GM12878 (cell line): ENCODE data around the gene SLC52A3. TPM values are rescaled to one million over a fixed set of nuclear protein-coding genes. Genes with fewer than 3 reads are reported as not detected.
"Not testable (repeated sequence)": the region's sequence is repeated elsewhere in the genome, so short reads cannot be mapped to it uniquely, and the experiment has no call there.

Experiments used
- ATAC-seq: fragments of 200-7000 bp; cut with Tn5 transposase; 3 replicates; pipeline ENCODE4 v1.9.1; 2020; ENCODE audit warnings: mild to moderate bottlenecking, moderate library complexity
- BruUV-seq: library from RNA; stranded (reverse); fragments of 400-500 nt; replicated peaks from 2 replicates; lab custom pipeline; 2021; lab: Mats Ljungman, UMichigan
- CTCF ChIA-PET: fragments of 300-600 bp; sonication (Branson Sonifier 250); formaldehyde crosslinking; extraction: SDS; loops from one replicate; lab custom pipeline; 2021; ENCODE audit warnings: inconsistent platforms; lab: Yijun Ruan, JAX
- POLR2A ChIA-PET: fragments of 350-600 bp; formaldehyde crosslinking; extraction: SDS; loops from one replicate; lab custom pipeline; 2021; ENCODE audit warnings: inconsistent platforms; lab: Charles Lee
- RAD21 ChIA-PET: fragments of 300-600 bp; sonication (Branson Sonifier 250); formaldehyde crosslinking; loops from one replicate; lab custom pipeline; 2023; ENCODE audit warnings: antibody characterized with exemption; ENCODE audit not compliant: unreplicated experiment; lab: Charles Lee
- SMC1A ChIA-PET: fragments of 300-600 bp; sonication (Branson Sonifier 250); formaldehyde crosslinking; loops from one replicate; lab custom pipeline; 2023; ENCODE audit not compliant: unreplicated experiment, uncharacterized antibody; lab: Charles Lee
- DNase-seq: peaks from one replicate; pipeline ENCODE4 v3.0.0-alpha.2; 2011; ENCODE audit warnings: low read depth, low spot score
- FAIRE-seq: peaks from 3 replicates; lab custom pipeline; 2011; peaks lifted over from hg19 to GRCh38; lab: Jason Lieb, UNC
- H2AFZ ChIP-seq: 2 replicates; pipeline ENCODE4 v1.6.0; 2011; ENCODE audit warnings: low read depth, low read length, control low read depth; ENCODE audit not compliant: control insufficient read depth
- H3K27ac ChIP-seq: 2 replicates; pipeline ENCODE4 v1.5.1; 2011; ENCODE audit warnings: control low read depth; ENCODE audit not compliant: control insufficient read depth, insufficient read depth
- H3K27me3 ChIP-seq, 2 experiments: replicated peaks in 1 of 2; 2 replicates each; pipeline versions ENCODE4 v1.6.0 to v1.6.1; 2011; ENCODE audit warnings: low read length in 1 of 2; ENCODE audit not compliant: control insufficient read depth in 2 of 2, insufficient read depth in 2 of 2
- H3K36me3 ChIP-seq, 2 experiments: 2 replicates each; pipeline ENCODE4 v1.5.1; 2011; ENCODE audit warnings: low read length in 1 of 2; ENCODE audit not compliant: control insufficient read depth in 2 of 2, insufficient read depth in 2 of 2
- H3K4me1 ChIP-seq: 2 replicates; pipeline ENCODE4 v1.6.1; 2011; ENCODE audit warnings: mild to moderate bottlenecking, low read length, moderate library complexity, mixed read lengths; ENCODE audit not compliant: control insufficient read depth, insufficient read depth
- H3K4me2 ChIP-seq: 2 replicates; pipeline ENCODE4 v1.6.0; 2011; ENCODE audit warnings: control low read depth; ENCODE audit not compliant: control insufficient read depth, insufficient read depth
- H3K4me3 ChIP-seq: fragments of 200-600 bp; sonication (generic); 2 replicates; pipeline ENCODE4 v1.5.1; 2016
- H3K79me2 ChIP-seq: 2 replicates; pipeline ENCODE4 v1.6.0; 2011; ENCODE audit warnings: low read length; ENCODE audit not compliant: control insufficient read depth, insufficient read depth
- H3K9ac ChIP-seq: 2 replicates; pipeline ENCODE4 v1.8.0; 2011; ENCODE audit warnings: low read length, control low read depth, mixed read lengths; ENCODE audit not compliant: control insufficient read depth, insufficient read depth
- H3K9me3 ChIP-seq: replicated peaks from 3 replicates; pipeline ENCODE4 v1.5.1; 2011; ENCODE audit warnings: mild to moderate bottlenecking, low read length; ENCODE audit not compliant: control insufficient read depth, insufficient read depth
- H4K20me1 ChIP-seq: 2 replicates; pipeline ENCODE4 v1.6.0; 2011; ENCODE audit not compliant: control insufficient read depth, insufficient read depth
- WGBS: methylation state at CpG from one replicate; pipeline ENCODE4 v1.1.6; 2016; ENCODE audit warnings: low lambda C conversion rate; ENCODE audit not compliant: insufficient replicate concordance, insufficient coverage; ENCODE audit errors: missing lambda C conversion rate; 5-methylcytosine and 5-hydroxymethylcytosine counted together
- in situ Hi-C: fragments of 300-500 bp; cut with MboI; formaldehyde crosslinking; loops from 9 replicates; pipeline ENCODE4 v1.14.3; 2018; ENCODE audit warnings: mixed read lengths
- intact Hi-C: fragments of 100-400 bp; cut with micrococcal nuclease; formaldehyde crosslinking; loops from one replicate; pipeline ENCODE4 v1.14.2; 2022; ENCODE audit not compliant: unreplicated experiment
- polyA plus RNA-seq, 11 experiments: library from polyadenylated mRNA; depleted of rRNA in 4 of 11; unstranded in 6 of 11; stranded (reverse) in 5 of 11; fragments of >200 nt; fragmentation: Nextera tagmentation in 4 of 11; fragmentation: Illumina TruSeq in 1 of 11; extraction: Ambion mirVana in 4 of 11; extraction: Trizol in 1 of 11; gene quantifications; 1 replicate in 1 of 11; 2 replicates in 10 of 11; pipeline versions ENCODE4 v1.2.1 to v1.2.3, GENCODE V29; 2011 to 2016; ENCODE audit warnings: inconsistent platforms in 2 of 11, missing spikeins in 2 of 11, low read depth in 1 of 11
- total RNA-seq, 4 experiments: library from RNA; depleted of rRNA in 3 of 4; stranded (reverse); fragments of >200 nt in 3 of 4; fragmentation: Illumina TruSeq in 1 of 4; extraction: Trizol in 1 of 4; gene quantifications; 2 replicates each; pipeline versions ENCODE4 v1.2.1 to v1.2.3, GENCODE V29; 2013 to 2021
- TF ChIP-seq, protein P1 (sequence below): IDR thresholded peaks from 2 replicates; pipeline ENCODE4 v1.6.1; 2012; ENCODE audit warnings: mild to moderate bottlenecking, low read depth, low read length

The SLC52A3 gene
- total and polyA plus RNA-seq, 10 of the 15 experiments (the other 5 are each of a cell fraction or from before 2014, with no cell fraction given) = not detected

DNA sequence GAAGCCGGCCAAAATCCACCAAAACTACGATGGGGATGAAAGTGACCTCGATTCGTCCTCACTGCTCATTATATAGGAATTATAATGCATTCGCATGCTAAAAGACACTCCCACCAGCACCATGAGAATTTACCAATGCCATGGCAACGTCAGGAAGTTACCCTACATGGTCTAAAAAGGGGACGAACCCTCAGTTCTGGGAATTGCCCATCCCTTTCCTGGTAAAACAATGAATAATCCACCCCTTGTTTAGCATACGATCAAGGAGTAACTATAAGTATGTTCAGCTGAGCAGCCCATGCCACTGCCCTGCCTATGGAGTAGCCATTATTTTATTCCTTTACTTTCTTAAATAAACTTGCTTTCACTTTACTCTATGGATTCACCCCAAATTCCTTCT lies 45.1 kb upstream of the SLC52A3 start:
- Histone ChIP-seq H4K20me1 (no peaks in the 10 kb centered on the region; the same call in 1 of the 2 replicates), H3K27ac (no peak overlapping the region), H3K79me2 (no peaks in the 10 kb centered on the region), H3K9me3 (no peaks in the 10 kb centered on the region), H3K4me2 (no peak overlapping the region), H2AFZ (no peak overlapping the region), H3K4me1 (no peaks in the 10 kb centered on the region), H3K36me3 (no peaks in the 10 kb centered on the region), H3K9ac (no peak overlapping the region), H3K4me3 (no peak overlapping the region), H3K27me3 (no peaks in the 10 kb centered on the region)
- TF ChIP-seq, protein P1, sequence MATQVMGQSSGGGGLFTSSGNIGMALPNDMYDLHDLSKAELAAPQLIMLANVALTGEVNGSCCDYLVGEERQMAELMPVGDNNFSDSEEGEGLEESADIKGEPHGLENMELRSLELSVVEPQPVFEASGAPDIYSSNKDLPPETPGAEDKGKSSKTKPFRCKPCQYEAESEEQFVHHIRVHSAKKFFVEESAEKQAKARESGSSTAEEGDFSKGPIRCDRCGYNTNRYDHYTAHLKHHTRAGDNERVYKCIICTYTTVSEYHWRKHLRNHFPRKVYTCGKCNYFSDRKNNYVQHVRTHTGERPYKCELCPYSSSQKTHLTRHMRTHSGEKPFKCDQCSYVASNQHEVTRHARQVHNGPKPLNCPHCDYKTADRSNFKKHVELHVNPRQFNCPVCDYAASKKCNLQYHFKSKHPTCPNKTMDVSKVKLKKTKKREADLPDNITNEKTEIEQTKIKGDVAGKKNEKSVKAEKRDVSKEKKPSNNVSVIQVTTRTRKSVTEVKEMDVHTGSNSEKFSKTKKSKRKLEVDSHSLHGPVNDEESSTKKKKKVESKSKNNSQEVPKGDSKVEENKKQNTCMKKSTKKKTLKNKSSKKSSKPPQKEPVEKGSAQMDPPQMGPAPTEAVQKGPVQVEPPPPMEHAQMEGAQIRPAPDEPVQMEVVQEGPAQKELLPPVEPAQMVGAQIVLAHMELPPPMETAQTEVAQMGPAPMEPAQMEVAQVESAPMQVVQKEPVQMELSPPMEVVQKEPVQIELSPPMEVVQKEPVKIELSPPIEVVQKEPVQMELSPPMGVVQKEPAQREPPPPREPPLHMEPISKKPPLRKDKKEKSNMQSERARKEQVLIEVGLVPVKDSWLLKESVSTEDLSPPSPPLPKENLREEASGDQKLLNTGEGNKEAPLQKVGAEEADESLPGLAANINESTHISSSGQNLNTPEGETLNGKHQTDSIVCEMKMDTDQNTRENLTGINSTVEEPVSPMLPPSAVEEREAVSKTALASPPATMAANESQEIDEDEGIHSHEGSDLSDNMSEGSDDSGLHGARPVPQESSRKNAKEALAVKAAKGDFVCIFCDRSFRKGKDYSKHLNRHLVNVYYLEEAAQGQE = no peak
- ChIA-PET SMC1A (interaction anchor here (1.2 kb wide), 1 partner anchor 142 kb away, joined by 3 read pairs; no protein-coding TSS in a partner anchor), CTCF (no interaction called here), RAD21 (interaction anchor here (6.0 kb wide), 1 partner anchor 143 kb away, joined by 94 read pairs; no protein-coding TSS in a partner anchor), POLR2A (no interaction called here)
- WGBS = 28% methylated on average over 8 of the region's 8 CpGs
- no peak for FAIRE-seq
- no peak for DNase-seq
- no TSS peak for BruUV-seq
- ATAC-seq = no peak
- in situ Hi-C loops = no loop called here
- intact Hi-C loops = no loop called here

- H4K20me1 ChIP-seq, in situ Hi-C loops, SMC1A ChIA-PET, H3K4me3 ChIP-seq, H3K36me3 ChIP-seq, DNase-seq, RAD21 ChIA-PET, ATAC-seq, H2AFZ ChIP-seq, H3K9me3 ChIP-seq, H3K9ac ChIP-seq, CTCF ChIA-PET, intact Hi-C loops, POLR2A ChIA-PET, FAIRE-seq, H3K27ac ChIP-seq, H3K4me2 ChIP-seq, BruUV-seq, H3K79me2 ChIP-seq, H3K27me3 ChIP-seq, H3K4me1 ChIP-seq: not testable (repeated sequence)
- 50% methylated on average over 2 of the region's 2 CpGs for WGBS
These were observed 44.1 kb upstream of the SLC52A3 start for GRCh38 chr20:812435-812814.

GRCh38 chr20:811776-812434 lies 43.6 kb upstream of the SLC52A3 start:
- H3K9ac ChIP-seq, H3K4me2 ChIP-seq, POLR2A ChIA-PET, H3K79me2 ChIP-seq, RAD21 ChIA-PET, ATAC-seq, H3K4me1 ChIP-seq, intact Hi-C loops, CTCF ChIA-PET, FAIRE-seq, H3K9me3 ChIP-seq, DNase-seq, H4K20me1 ChIP-seq, BruUV-seq, H3K27ac ChIP-seq, H2AFZ ChIP-seq, H3K36me3 ChIP-seq, in situ Hi-C loops, H3K4me3 ChIP-seq, H3K27me3 ChIP-seq, SMC1A ChIA-PET: not testable (repeated sequence)
- WGBS = 52% methylated on average over 13 of the region's 13 CpGs
